ENCODE measurements around the gene TP73.

TP73 gene

DNA sequence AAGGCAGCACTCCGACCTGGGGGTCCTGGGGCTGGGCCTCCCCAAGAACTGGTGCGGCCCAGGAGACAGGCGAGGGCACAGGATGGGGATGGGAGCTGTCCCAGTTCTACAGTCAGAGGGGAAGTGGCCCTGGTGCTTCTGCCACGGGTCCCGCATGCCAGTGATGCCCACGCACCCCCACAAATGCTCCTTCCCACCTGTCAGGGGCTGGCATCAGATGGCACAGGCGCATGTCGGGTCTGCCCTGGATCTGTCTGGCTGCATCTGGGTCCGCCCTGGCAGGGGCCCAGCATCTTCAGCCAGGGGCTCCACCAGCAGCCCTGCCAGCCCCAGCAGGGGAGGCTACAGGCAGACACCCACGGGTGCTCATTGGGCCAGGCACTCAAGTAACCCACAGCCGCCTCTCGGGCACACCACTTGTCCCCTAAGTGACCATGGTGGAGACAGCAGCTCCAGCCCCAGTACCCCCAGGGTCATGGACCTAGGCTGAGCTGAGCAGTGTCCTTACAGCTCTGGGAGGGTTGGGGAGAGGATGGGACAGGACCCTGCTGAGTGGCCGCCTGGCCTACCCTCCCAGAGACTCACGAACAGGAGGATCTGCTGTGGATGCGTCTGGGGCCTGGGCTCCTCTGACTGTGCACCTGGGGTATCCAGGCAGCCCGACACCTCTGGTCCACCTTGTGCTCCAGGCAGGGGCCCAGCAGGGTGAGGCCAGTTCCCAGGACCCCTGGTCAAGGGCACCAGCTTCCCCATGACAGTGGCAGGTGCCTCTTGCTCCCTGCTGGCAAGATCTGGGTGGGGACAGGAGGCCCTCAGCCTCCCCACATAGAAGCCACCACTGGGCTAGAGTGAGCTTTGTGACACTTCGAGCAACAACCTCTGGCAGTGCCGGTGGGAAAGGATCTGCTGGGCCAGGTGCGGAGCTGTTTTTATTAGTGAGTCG, 125.6 kb downstream of the TP73 start:
- Mint-ChIP-seq H3K4me1 (peaks cover 9% of the 10 kb centered on the region), H3K36me3 (ENCODE audit: insufficient read depth) (peaks cover 40% of the 10 kb centered on the region), H3K9me3 (no peaks in the 10 kb centered on the region), H3K27ac (ENCODE audit: low read depth) (no peak overlapping the region), H3K4me3 (no peak overlapping the region), H3K27me3 (no peaks in the 10 kb centered on the region)
- ATAC-seq (replicated peaks; ENCODE audit: extremely low read depth, poor library complexity, severe bottlenecking) (no peak), DNase-seq (ENCODE audit: low spot score in 2 of 2) (no peak)

DNA sequence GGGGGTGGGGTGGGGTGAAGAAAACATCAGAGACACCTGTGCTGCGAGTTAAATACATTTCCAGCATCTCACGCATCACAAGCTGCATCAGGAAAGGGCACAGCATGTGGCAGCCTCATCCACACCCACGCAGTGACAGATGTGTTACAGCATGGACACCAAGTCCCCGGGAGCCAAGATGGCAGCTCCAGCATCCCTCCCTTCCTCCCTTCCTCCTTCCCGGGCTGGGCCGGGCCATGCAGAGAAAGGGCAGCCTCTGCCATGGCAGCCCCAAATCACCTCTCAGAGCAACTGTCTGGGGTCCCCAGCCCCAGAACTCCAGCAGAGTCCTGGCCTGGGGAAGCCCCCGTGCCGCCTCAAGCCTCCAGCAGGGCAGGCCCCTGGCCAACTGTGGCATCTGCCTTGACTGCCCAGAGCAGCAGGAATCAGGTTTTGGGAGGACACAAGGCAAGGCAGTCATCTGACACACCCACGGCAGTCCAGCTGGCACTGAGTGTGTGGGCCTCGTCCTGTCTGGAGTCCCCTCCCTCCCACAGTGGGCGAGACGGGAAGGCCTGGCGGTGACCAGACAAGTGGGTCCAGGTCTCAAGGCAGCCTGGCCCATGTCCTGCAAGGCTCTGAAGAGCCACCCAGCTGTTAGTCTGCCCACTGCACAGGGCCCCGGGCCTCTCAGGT, 126.4 kb downstream of the TP73 start:
- DNase-seq (ENCODE audit: low spot score in 2 of 2) (no peak), ATAC-seq (replicated peaks; ENCODE audit: extremely low read depth, poor library complexity, severe bottlenecking) (no peak)
- Mint-ChIP-seq H3K4me3 (no peak overlapping the region), H3K27ac (ENCODE audit: low read depth) (no peak overlapping the region), H3K4me1 (peaks cover 9% of the 10 kb centered on the region), H3K9me3 (no peaks in the 10 kb centered on the region), H3K27me3 (no peaks in the 10 kb centered on the region), H3K36me3 (ENCODE audit: insufficient read depth) (peaks cover 48% of the 10 kb centered on the region)

DNA sequence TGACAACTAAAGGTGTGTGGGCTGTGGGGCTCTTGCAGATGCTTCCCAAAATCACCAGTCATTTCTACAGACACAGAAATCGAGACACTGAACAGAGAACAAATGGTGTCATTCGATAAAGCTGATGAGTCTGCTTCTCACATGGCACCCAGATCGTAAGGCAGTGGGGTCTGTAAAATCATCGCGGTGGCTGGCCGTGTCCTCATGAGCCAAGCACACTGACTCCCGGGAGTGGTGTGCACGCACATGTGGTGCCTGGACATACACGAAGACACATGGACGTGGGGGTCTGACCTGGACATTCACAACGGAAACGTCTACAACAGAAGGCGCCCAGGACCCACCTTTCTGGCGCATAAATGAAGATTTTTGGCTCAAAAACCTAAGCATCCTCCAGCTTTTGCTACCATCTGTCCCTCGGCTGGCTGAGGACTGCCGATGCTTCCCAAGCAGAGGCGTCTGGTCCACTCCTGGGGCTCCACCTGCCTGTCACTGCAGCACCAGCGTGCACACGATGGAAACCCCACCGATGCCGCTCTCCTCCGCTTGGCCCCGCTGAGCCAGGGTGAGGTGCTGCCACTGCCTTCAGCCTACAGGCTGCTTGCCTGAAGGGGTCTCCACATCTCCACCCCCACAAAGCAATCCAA, 127.1 kb downstream of the TP73 start:
- Mint-ChIP-seq H3K27ac (ENCODE audit: low read depth) (no peak overlapping the region), H3K4me3 (no peak overlapping the region), H3K36me3 (ENCODE audit: insufficient read depth) (peaks cover 52% of the 10 kb centered on the region), H3K27me3 (no peaks in the 10 kb centered on the region), H3K9me3 (no peaks in the 10 kb centered on the region), H3K4me1 (peaks cover 9% of the 10 kb centered on the region)
- ATAC-seq (replicated peaks; ENCODE audit: extremely low read depth, poor library complexity, severe bottlenecking): no peak
- DNase-seq (ENCODE audit: low spot score in 2 of 2): no peak

DNA sequence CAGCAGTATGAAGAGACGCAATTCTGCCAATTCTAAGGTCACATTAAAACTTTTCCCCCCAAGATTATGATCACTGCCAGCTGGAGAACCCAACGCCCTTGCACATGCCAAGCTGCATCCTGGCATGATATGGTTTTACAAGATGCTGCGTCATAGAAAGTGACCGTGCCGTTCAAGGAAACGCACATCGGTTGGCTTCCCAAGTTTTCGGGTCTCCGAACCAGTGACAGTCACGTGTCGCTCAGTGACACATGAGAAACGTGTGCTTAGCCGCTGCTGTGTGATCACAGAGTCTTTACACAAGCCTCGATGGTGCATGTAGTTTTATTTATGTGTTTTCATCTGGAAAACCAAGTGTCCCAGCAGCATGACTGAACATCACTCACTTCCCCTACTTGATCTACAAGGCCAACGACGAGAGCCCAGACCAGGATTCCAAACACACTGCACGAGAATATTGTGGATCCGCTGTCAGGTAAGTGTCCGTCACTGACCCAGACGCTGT, 127.6 kb downstream of the TP73 start:
- no peak overlapping the region for H3K27ac Mint-ChIP-seq (ENCODE audit: low read depth)

GRCh38 chr1:3780901-3781300, 128.6 kb downstream of the TP73 start:
- DNase-seq (ENCODE audit: low spot score in 2 of 2) (no peak), ATAC-seq (replicated peaks; ENCODE audit: extremely low read depth, poor library complexity, severe bottlenecking) (no peak)
- no peak overlapping the region for H3K4me3 Mint-ChIP-seq
- no peak overlapping the region for H3K27ac Mint-ChIP-seq (ENCODE audit: low read depth)
- peaks cover 60% of the 10 kb centered on the region for H3K36me3 Mint-ChIP-seq (ENCODE audit: insufficient read depth)
- H3K9me3 Mint-ChIP-seq: no peaks in the 10 kb centered on the region
- H3K4me1 Mint-ChIP-seq: peaks cover 5% of the 10 kb centered on the region
- H3K27me3 Mint-ChIP-seq: no peaks in the 10 kb centered on the region

More for the DNA sequence above, 127.6 kb downstream of the TP73 start:
- H3K9me3 Mint-ChIP-seq: no peaks in the 10 kb centered on the region
- ATAC-seq (replicated peaks; ENCODE audit: extremely low read depth, poor library complexity, severe bottlenecking) (no peak), DNase-seq (ENCODE audit: low spot score in 2 of 2) (no peak)
- peaks cover 58% of the 10 kb centered on the region for H3K36me3 Mint-ChIP-seq (ENCODE audit: insufficient read depth)
- H3K27me3 Mint-ChIP-seq: no peaks in the 10 kb centered on the region
- H3K4me1 Mint-ChIP-seq: peaks cover 9% of the 10 kb centered on the region
- no peak overlapping the region for H3K4me3 Mint-ChIP-seq

DNA sequence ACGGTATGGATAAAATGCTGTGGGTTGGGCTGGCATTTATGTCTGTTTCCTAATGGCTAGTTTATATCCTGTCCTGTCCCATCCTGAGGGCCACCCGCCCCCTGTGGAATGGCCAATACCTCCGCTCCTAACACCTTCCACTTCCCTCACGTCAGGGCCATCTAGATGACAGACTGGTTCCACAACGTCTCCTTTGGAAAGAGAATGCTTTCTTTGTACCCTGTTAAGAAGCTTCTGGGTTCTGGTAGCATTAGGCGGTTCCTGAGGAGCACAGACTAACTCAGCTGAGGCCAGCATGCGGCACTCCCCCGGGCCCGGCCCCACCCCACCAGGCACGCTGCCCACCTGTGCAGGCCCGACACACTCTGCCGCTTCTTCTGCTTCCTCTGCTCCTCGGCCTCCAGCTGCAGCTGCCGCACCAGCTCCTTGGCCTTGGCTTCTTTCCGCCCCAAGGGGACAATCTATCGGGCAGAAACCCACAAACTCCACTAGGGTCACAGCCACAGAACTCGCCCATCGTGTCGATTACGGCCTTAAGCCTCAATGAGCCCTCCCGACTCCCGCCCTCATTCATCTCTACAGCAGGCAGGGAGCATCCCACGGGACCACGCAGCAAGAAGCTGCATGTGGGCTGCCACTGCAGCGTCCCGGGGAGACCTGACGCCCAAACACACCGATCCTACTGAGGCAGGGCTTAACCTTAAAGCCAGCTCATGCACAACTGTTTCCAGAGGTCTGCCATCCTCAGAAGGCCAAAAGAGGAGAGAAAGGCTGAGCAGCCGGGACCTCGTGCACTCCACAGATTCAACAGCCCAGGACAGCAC, 131.5 kb downstream of the TP73 start:
- Mint-ChIP-seq H3K4me3 (no peak overlapping the region), H3K27me3 (no peaks in the 10 kb centered on the region), H3K36me3 (ENCODE audit: insufficient read depth) (peaks cover 76% of the 10 kb centered on the region), H3K9me3 (no peaks in the 10 kb centered on the region), H3K4me1 (peaks cover 20% of the 10 kb centered on the region), H3K27ac (ENCODE audit: low read depth) (peak overlapping the region; percentile 57)
- no peak for ATAC-seq (replicated peaks; ENCODE audit: extremely low read depth, poor library complexity, severe bottlenecking)
- DNase-seq (ENCODE audit: low spot score in 2 of 2): no peak

- DNase-seq (ENCODE audit: low spot score in 2 of 2) (no peak), ATAC-seq (replicated peaks; ENCODE audit: extremely low read depth, poor library complexity, severe bottlenecking) (no peak)
- Mint-ChIP-seq H3K27ac (ENCODE audit: low read depth) (peak overlapping the region; percentile 57), H3K36me3 (ENCODE audit: insufficient read depth) (peaks cover 68% of the 10 kb centered on the region), H3K4me3 (no peak overlapping the region), H3K27me3 (no peaks in the 10 kb centered on the region), H3K4me1 (peaks cover 20% of the 10 kb centered on the region), H3K9me3 (no peaks in the 10 kb centered on the region)
Observed at GRCh38 chr1:3785045-3785444, 132.7 kb downstream of the TP73 start.

DNA sequence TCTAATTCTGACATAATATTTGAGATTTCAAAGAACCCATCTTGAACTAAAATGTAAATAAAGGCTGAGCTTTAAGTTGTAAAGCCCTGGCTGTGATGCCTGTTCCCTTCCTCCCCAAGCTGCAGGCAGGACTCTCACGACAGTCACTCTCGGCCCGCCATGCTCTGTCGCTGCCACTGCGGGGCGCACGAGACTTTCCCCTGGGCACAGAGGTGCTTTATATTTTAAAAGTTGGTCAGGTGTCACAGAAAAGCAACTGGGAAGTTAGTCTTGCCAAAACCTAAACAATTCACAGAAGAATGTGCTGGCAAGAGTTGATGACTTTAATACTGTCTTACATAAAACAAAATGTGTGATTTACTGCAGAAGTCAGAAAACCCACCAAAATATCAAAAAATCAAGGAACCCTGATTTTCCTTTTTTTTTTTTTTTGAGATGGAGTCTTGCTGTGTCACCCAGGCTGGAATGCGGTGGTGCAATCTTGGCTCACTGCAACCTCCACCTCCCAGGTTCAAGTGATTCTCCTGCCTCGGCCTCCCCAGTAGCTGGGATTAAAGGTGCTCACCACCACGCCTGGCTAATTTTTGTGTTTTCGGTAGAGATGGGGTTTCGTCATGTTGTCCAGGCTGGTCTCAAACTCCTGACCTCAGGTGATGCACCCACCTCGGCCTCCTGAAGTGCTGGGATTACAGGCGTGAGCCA, 133.3 kb downstream of the TP73 start:
- Mint-ChIP-seq H3K9me3 (no peaks in the 10 kb centered on the region), H3K4me1 (peaks cover 20% of the 10 kb centered on the region), H3K4me3 (no peak overlapping the region), H3K36me3 (ENCODE audit: insufficient read depth) (peaks cover 62% of the 10 kb centered on the region), H3K27ac (ENCODE audit: low read depth) (no peak overlapping the region), H3K27me3 (no peaks in the 10 kb centered on the region)
- ATAC-seq (replicated peaks; ENCODE audit: extremely low read depth, poor library complexity, severe bottlenecking): no peak
- DNase-seq (ENCODE audit: low spot score in 2 of 2): no peak

Measured in central memory CD8-positive, alpha-beta T cell (primary cell).